Esophagus muscularis mucosa (tissue), 4 donors: Measurements from ENCODE around the gene TMEM87B. TPM values are rescaled to one million over a fixed set of nuclear protein-coding genes. Genes with fewer than 3 reads are reported as not detected.

Source experiments
- DNase-seq: peaks from one replicate; pipeline ENCODE4 v3.0.0-alpha.2; 2017; ENCODE audit errors: extremely low spot score
- H3K27ac ChIP-seq, 4 donors: fragments of 200-600 bp; sonication (generic); replicated peaks in 1 of 4; 1 replicate in 3 of 4; 2 replicates in 1 of 4; pipeline ENCODE4 v1.5.1; 2016 to 2019; ENCODE audit warnings: mild to moderate bottlenecking in 1 of 4
- H3K27me3 ChIP-seq, 4 donors: fragments of 200-600 bp; sonication (generic); one replicate each; pipeline versions ENCODE4 v1.5.1 to v1.6.0; 2016 to 2019
- H3K36me3 ChIP-seq, 4 donors: fragments of 200-600 bp; sonication (generic); one replicate each; pipeline ENCODE4 v1.5.1; 2016 to 2019
- H3K4me1 ChIP-seq, 4 donors: fragments of 200-600 bp; sonication (generic); one replicate each; pipeline ENCODE4 v1.5.1; 2016 to 2019
- H3K4me3 ChIP-seq, 4 donors: fragments of 200-600 bp; sonication (generic); 1 replicate in 2 of 4; 2 replicates in 2 of 4; pipeline ENCODE4 v1.5.1; 2016 to 2019; ENCODE audit warnings: mild to moderate bottlenecking in 4 of 4, moderate library complexity in 1 of 4
- H3K9me3 ChIP-seq, 4 donors: fragments of 200-600 bp; sonication (generic); 1 replicate in 3 of 4; 2 replicates in 1 of 4; pipeline ENCODE4 v1.5.1; 2016 to 2019
- EP300 ChIP-seq: sonication (generic); formaldehyde crosslinking; IDR thresholded peaks from one replicate; pipeline ENCODE4 v1.6.1; 2017; ENCODE audit warnings: antibody characterized with exemption
- POLR2A ChIP-seq: fragments of 450-650 bp; IDR thresholded peaks from one replicate; pipeline ENCODE4 v1.6.1; 2017; ENCODE audit warnings: antibody characterized with exemption, moderate library complexity, mild to moderate bottlenecking, low read depth
- POLR2AphosphoS5 ChIP-seq, 2 donors: sonication (generic); formaldehyde crosslinking; IDR thresholded peaks; one replicate each; pipeline ENCODE4 v1.6.1; 2017; ENCODE audit warnings: antibody characterized with exemption in 2 of 2
- WGBS: methylation state at CpG from one replicate; pipeline ENCODE4 v1.1.5; 2018; 5-methylcytosine and 5-hydroxymethylcytosine counted together
- intact Hi-C: fragments of 100-400 bp; cut with DNase I; formaldehyde crosslinking; loops from one replicate; pipeline ENCODE4 v1.15.1; 2023
- total RNA-seq, 4 donors: library from RNA; depleted of rRNA; stranded (reverse); fragments of >200 nt; gene quantifications; one replicate each; pipeline versions ENCODE4 v1.1.0 to v1.2.1, GENCODE V29; 2016
- TF ChIP-seq, protein P1 (sequence below), 3 experiments: fragments of 200-600 bp in 2 of 3; fragments of 450-650 bp in 1 of 3; sonication (generic) in 2 of 3; IDR thresholded peaks; one replicate each; pipeline ENCODE4 v1.5.1; 2017 to 2019; ENCODE audit warnings: antibody characterized with exemption in 3 of 3, mild to moderate bottlenecking in 2 of 3, moderate library complexity in 1 of 3

The TMEM87B gene
- total RNA-seq, 4 donors from 2014 or later: 13.7 to 21.8 (median 14.9) TPM

- peak overlapping the region; percentile 28 to 58 (median 34) for H3K4me3 ChIP-seq
Observed at GRCh38 chr2:112140205-112140802, 85.2 kb downstream of the TMEM87B start.

DNA sequence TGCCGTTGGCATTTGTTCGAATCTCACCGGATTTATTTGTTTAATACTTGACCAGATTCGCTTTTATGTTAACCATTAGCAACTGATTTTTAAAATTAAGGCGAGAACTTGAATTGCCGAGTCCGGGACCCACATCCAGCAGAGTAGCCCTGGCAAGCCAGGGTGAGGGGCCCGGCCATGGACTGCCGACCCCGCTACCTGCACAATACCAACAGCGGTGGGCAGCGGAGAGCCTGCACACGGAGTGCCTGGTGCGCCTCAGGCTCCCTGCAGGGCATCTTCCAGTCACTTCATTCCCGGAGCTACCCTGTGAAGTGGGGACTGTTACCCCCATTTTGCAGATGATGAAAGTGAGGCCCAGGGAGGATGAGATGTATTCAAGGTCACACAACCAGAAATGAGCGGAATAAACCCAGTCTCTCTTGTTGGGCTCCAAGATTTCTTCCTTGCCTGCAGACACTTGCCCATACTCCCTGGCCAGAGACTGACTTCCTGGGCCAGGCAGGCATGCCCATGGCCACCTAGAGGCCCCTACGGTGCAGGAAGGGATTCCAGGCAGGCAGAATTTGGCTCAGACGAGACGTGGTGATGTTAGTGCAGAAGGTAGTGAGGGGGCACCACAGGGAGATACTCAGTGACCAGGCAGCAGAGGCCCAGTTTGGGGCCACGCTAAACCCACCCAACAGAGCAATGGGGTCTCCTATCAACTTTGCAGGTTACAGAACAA lies 86.0 kb downstream of the TMEM87B start:
- Histone ChIP-seq H3K4me1 (peaks cover 2 to 19% (median 18%) of the 10 kb centered on the region in 4 donors), H3K27ac (no peak overlapping the region), H3K4me3 (no peak overlapping the region), H3K27me3 (peaks cover 0 to 17% (median 0%) of the 10 kb centered on the region in 4 donors), H3K9me3 (no peaks in the 10 kb centered on the region), H3K36me3 (no peaks in the 10 kb centered on the region)
- 90% methylated on average over 18 of the region's 20 CpGs for WGBS
- TF ChIP-seq EP300 (no peak), POLR2AphosphoS5 (IDR thresholded peaks at IDR 0.05) (no peak), POLR2A (no peak)
- TF ChIP-seq, protein P1, sequence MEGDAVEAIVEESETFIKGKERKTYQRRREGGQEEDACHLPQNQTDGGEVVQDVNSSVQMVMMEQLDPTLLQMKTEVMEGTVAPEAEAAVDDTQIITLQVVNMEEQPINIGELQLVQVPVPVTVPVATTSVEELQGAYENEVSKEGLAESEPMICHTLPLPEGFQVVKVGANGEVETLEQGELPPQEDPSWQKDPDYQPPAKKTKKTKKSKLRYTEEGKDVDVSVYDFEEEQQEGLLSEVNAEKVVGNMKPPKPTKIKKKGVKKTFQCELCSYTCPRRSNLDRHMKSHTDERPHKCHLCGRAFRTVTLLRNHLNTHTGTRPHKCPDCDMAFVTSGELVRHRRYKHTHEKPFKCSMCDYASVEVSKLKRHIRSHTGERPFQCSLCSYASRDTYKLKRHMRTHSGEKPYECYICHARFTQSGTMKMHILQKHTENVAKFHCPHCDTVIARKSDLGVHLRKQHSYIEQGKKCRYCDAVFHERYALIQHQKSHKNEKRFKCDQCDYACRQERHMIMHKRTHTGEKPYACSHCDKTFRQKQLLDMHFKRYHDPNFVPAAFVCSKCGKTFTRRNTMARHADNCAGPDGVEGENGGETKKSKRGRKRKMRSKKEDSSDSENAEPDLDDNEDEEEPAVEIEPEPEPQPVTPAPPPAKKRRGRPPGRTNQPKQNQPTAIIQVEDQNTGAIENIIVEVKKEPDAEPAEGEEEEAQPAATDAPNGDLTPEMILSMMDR (IDR thresholded peaks at IDR 0.05): no peak
- peak; percentile 84 for DNase-seq
- intact Hi-C loops: no loop called here

More at GRCh38 chr2:112140205-112140802, 85.2 kb downstream of the TMEM87B start:
- H3K27ac ChIP-seq: no peak overlapping the region
- TF ChIP-seq, protein P1 (IDR thresholded peaks at IDR 0.05): no peak
- no peak for TF ChIP-seq POLR2AphosphoS5 (IDR thresholded peaks at IDR 0.05)
- DNase-seq: peak; percentile 88
- 16% methylated on average over 17 of the region's 30 CpGs for WGBS
- no peaks in the 10 kb centered on the region for H3K36me3 ChIP-seq
- peaks cover 2 to 19% (median 18%) of the 10 kb centered on the region in 4 donors for H3K4me1 ChIP-seq
- H3K9me3 ChIP-seq: no peaks in the 10 kb centered on the region
- intact Hi-C loops: no loop called here
- H3K27me3 ChIP-seq: peaks cover 0 to 17% (median 0%) of the 10 kb centered on the region in 4 donors

- H3K4me3 ChIP-seq: no peak overlapping the region
- TF ChIP-seq EP300 (no peak), POLR2A (no peak), POLR2AphosphoS5 (IDR thresholded peaks at IDR 0.05) (no peak)
- TF ChIP-seq, protein P1 (IDR thresholded peaks at IDR 0.05): no peak
- peak; percentile 75 for DNase-seq
- peaks cover 2 to 19% (median 18%) of the 10 kb centered on the region in 4 donors for H3K4me1 ChIP-seq
- intact Hi-C loops: no loop called here
- no peaks in the 10 kb centered on the region for H3K9me3 ChIP-seq
- H3K36me3 ChIP-seq: no peaks in the 10 kb centered on the region
- WGBS: 89% methylated on average over 5 of the region's 7 CpGs
- no peak overlapping the region for H3K27ac ChIP-seq
- peaks cover 0 to 17% (median 0%) of the 10 kb centered on the region in 4 donors for H3K27me3 ChIP-seq
Observed at GRCh38 chr2:112141626-112142007, 86.5 kb downstream of the TMEM87B start.

GRCh38 chr2:112142525-112143078 lies 87.5 kb downstream of the TMEM87B start:
- no peak overlapping the region for H3K4me3 ChIP-seq
- DNase-seq: peak; percentile 89
- TF ChIP-seq POLR2AphosphoS5 (IDR thresholded peaks at IDR 0.05) (no peak), POLR2A (no peak), EP300 (no peak)
- TF ChIP-seq, protein P1 (IDR thresholded peaks at IDR 0.05): no peak
- intact Hi-C loops: no loop called here
- WGBS: 83% methylated on average over 8 of the region's 8 CpGs
- H3K36me3 ChIP-seq: no peaks in the 10 kb centered on the region
- H3K27ac ChIP-seq: no peak overlapping the region
- H3K27me3 ChIP-seq: peaks cover 0 to 14% (median 0%) of the 10 kb centered on the region in 4 donors
- peaks cover 2 to 16% (median 14%) of the 10 kb centered on the region in 4 donors for H3K4me1 ChIP-seq
- H3K9me3 ChIP-seq: no peaks in the 10 kb centered on the region
